HG02981 (cell line): ENCODE measurements around the gene PRDX5.

Experiments used
- ATAC-seq: cut with Tn5 transposase; IDR thresholded peaks from one replicate; pipeline ENCODE4 v1.9.1; 2021; ENCODE audit warnings: mild to moderate bottlenecking, moderate library complexity; ENCODE audit not compliant: unreplicated experiment

PRDX5 gene

DNA sequence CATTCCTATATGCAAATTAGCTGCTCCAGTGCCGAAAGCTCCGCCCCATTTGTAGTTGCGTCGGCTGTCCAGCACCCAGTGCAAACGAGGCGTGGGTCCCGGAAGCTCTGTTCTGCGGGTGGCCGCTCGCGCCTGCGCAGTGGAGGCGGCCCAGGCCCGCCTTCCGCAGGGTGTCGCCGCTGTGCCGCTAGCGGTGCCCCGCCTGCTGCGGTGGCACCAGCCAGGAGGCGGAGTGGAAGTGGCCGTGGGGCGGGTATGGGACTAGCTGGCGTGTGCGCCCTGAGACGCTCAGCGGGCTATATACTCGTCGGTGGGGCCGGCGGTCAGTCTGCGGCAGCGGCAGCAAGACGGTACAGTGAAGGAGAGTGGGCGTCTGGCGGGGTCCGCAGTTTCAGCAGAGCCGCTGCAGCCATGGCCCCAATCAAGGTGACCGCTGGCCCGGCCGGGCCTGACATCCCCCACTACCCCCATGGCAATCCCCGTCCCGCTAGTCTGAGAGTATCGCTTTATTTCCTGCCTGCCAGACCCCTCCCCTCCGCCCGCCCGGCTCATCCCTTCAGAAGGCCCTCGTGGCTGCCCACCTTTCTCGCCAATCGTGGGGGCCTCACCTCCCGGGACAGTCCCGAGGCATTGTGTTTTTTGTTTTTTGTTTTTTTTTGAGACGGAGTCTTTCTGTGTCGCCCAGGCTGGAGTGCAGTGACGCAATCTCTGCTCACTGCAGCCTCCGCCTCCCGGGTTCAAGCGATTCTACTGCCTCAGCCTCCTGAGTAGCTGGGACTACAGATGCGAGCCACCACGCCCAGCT lies at the start of gene PRDX5:
PRDX5 (plus strand) TSS at position 161 of the 805 bp plus-strand sequence; CDS start at position 256, 95 bp downstream.
- peak; percentile 75 for ATAC-seq

DNA sequence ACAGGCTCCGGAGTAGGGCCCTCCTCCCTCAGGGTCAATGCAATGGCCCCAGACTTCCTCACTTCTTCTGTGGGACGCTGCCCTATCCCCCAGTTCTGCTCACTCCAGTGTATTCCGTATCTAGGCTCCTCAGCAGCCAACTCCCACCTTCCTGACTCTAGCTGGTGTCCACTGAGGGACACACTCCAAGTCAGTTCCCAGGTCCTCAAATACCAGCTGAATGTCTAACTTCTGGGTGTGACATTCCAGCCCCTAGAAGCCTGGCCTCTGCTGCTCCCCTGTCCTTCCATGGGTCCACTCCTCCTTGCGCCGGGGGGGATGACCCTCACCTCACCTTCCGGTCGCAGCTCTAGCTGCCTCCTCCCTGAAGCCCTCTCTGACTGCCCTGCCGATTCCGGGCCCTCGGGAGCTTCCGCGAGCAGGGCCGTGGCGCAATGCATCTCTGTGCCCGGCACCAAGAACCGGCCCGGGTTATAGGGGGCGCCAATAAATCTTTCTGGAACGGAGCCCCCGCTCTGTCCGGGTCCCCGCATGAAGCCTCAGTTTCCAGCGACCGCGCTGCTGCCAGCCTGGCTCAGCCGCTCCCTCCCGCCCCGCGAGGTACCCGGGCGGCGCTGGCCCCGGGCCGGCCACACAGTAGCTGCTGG lies 48.9 kb upstream of the PRDX5 start:
- ATAC-seq, result peak; percentile 14

DNA sequence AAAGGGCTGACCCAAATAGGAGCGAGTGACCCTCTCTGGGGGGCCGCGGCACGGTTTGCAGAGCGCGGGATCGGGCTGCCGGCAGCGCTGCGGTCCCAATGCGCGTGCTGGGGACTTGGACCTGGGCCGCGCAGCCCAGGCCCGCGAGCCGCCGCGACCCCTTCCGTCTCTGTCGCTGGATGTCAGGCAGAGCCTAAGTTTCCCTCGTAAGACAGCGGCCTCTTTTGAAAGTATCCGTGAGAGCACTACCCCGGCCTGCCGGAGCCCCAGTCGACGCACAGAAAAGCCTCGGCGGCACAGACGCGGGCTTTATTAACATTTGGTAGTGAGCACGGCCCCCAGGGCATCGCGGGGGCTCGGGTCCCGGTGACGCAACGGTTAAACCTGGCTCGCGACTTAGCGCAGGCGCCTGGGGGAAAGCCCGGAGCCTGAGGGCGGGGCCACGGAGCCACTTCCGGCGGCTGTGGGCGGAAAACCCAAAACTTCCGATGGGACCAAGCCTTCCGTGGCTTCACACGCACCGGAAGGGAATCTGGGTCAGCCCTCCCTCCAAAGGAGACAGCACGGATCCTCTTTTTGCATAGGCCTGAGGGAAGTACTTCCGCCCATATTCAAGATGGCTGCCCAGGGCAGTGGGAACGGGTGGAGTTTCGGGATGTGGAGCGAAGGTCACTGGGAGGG lies 48.2 kb upstream of the PRDX5 start:
- ATAC-seq, result peak; percentile 69

DNA sequence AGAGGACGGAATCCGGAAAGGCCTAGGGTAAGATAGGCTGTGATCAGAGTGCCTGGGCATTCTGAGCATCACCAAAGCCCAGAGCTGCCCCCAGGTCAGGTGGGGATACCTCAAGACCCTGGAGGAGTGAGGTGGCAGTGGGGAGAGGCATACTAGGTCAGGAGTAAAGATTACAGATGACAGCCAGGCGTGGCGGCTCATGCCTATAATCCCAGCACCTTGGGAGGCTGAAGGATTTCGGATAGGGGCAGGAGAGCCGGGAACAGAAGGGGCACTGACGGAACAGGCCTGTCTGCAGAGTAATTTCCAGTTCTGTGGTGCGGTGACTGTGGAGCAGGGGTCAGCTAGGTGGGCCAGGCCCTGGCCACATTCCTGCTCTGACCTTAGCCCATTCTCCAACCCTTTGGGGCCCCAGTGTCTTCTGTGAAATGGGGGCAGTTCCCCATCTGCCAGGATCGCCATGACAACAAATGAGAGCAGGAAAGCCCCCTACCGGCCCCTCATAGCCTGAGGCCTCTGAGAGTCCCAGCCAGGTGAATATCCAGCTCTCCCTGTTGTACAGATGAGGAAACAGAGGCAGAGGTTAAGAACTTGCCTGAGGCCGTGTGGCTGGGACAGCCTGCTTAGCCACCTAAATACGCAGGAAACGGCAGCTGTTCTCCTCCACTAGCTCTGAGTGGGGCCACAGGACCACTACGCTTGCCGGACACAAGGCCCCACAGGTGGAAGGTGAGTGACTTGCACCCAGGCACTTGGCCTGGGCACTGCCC lies 42.7 kb upstream of the PRDX5 start:
- ATAC-seq, result no peak

DNA sequence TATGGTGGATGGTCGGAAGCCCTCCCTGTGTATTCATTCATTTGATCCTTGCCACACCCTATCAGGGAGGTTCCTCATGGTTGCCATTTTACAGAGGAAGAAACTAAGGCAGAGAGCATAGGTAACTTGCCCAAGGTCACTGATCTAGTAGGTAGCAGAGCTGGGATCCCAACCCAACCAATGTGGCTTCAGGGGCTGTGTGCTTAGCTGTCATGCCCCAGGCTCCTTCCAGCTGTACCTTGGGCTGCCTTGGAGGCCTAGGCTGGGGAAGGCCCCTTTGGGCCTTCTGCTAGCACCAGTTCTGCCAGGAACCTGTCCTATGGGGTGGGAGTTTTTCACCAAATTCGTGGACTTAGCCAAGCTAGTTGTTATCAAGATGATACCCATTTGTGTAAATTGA lies 42.1 kb upstream of the PRDX5 start:
- ATAC-seq, result no peak

DNA sequence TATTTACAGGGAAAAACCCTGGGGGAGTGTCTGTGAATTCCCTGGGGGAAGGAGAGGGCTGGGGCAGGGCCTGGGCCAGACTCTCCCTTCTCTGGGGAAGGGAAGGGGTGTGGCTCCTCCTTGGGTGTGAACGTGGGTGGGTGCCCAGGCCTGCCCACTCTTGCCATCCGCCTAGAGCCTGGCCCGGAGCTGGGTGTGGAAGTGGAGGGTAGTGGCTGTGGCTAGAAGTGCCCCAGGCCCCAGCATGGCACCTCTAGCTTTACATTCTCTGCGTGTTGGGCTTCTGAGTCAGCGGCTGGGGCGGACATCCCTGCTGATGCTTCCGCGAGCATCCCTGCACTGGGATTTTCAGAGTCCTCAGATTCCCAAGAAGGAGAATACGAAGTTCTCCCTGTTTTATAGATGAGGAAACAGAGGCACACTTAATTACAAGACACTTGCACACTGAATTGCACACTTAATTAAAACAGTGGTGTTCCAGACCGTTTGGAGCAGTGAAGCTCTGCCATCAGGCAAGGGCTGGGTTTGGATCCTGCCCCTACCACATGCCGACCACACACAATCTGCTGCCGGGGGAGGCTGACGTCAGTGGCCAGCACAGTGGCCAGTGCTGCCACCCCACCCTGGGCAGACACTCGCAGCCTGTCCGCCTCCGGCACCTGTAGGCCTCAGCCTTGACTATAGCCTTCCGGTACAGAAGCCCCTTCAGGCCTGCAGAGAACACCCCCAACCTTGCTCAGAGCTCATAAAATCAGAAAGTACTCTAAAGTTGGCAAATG lies 41.1 kb upstream of the PRDX5 start:
- no peak for ATAC-seq

DNA sequence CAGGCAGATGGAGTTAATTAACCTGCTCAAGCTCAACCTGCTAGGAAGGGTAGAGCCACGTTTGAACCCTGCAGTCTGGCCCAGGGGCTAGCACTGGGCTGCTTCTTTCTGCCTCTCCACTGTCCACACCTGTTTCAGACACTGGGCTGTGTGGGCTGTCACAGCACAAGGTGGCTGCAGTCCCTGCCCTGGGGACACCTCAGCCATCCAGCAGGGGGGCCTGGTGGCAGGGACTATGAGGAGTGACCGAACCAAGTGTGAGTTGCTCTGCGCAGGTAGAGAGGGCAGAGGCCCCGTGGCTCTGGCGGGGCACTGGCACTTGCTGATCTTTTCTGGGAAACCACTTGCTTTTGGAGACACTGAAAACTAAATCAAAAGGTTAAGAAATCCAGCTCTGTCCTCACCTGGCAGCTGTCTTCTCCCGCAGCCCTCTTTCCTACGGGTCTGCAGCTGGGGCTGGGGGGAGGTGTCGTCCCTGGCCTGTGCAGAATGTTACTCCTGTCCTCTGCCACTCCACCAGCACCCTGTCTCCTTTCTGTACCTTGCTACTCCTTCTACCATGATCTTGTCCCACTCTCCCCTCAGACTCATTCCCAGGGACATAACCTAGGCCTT lies 39.2 kb upstream of the PRDX5 start:
- no peak for ATAC-seq

DNA sequence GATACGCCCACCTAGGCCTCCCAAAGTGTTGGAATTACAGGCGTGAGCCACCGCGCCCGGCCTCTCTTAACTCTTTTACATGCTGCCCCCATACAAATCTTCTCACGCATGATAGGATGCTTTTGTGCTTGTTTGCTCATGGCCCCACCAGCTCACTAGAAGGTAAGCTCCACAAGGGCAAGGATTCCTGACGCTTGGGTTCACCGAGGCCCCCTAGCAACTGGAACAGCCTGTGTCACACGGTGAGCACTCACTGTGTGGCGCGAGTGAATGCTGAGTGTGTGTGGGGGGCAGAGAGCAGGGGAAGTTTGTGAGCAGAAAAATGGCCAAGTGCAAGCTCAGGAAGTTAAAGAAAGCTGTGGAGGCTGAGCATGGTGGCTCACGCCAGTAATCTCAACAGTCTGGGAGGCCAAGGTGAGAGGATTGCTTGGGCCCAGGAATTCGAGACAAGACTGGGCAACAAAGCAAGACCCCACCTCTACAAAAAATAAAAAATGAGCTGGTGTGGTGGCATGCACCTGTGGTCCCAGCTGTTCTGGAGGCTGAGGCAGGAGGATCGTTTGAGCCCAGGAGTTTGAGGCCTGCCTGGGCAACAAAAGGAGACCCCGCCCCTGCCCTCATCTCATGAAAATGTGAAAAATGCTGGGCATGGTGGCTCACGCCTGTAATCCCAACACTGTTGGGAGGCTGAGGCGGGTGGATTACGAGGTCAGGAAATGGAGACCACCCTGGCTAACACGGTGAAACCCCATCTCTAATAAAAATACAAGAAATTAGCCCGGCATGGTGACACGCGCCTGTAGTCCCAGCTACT lies 35.8 kb upstream of the PRDX5 start:
- no peak for ATAC-seq

DNA sequence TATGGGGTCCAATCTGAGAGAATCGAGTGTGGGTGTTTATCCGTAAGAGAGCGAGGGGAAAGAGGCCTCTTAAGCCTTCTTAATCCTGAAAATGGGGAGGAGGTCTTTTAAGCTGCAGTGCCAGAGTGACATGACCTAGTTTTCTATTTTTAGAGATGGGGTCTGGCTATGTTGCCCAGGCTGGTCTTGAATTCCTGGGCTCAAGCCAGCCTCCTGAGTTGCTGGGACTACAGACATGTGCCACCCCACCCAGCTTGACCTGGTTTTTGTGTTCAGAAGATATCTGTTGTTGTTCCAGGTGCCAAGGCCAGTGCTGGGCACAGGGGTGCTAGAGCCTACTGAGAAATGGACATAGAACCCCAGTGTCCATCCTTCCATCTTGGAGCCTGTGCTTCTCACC lies 34.8 kb upstream of the PRDX5 start:
- no peak for ATAC-seq

DNA sequence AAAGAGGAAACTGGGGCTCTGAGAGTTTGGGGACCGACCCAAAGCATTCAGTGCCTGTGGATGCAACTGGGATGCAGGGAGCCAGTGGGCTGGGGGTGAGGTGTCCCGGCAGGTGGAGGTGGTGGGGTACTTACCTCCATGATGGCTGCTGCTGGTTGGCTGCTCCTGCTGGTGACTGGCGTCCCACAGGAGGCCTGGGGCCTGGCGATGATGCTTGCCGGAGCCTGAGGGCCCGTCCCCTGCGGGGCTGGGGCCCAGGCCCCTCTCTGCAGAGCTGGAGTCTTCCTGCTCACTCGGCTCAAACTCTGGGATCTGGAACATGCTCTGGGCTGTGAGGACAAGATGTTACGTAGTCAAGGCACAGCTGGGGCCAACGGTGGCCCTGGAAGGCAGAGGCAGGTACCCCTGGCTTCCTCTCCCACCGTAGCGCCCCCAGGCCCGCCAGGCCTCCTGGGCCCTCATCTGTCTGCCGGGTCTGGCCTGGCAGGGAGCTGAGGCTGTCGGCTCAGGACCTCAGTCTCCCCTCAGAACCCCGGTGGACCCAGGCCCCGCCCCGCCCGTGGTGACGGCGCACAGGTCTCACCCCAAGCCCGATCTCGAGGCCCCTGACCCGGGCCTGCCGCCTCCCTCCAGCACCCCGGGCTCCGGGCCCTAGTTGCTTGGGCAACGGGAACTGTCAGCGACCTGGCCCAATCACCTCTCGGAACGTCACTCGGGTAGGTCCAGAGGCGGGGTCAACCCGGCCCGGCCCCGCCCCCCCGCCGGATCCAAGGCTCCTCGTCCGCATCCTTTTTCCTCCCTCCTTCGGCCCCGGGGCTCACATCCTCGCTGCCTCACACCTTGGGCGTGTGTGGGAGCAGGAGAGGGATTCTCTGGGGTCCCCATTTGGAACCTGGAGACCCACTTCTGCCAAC lies 33.6 kb upstream of the PRDX5 start, which contains the start of gene BAD:
BAD (minus strand) TSS at position 618 of the 914 bp plus-strand sequence; CDS start at position 321, 297 bp downstream.
- ATAC-seq, result peak; percentile 62

DNA sequence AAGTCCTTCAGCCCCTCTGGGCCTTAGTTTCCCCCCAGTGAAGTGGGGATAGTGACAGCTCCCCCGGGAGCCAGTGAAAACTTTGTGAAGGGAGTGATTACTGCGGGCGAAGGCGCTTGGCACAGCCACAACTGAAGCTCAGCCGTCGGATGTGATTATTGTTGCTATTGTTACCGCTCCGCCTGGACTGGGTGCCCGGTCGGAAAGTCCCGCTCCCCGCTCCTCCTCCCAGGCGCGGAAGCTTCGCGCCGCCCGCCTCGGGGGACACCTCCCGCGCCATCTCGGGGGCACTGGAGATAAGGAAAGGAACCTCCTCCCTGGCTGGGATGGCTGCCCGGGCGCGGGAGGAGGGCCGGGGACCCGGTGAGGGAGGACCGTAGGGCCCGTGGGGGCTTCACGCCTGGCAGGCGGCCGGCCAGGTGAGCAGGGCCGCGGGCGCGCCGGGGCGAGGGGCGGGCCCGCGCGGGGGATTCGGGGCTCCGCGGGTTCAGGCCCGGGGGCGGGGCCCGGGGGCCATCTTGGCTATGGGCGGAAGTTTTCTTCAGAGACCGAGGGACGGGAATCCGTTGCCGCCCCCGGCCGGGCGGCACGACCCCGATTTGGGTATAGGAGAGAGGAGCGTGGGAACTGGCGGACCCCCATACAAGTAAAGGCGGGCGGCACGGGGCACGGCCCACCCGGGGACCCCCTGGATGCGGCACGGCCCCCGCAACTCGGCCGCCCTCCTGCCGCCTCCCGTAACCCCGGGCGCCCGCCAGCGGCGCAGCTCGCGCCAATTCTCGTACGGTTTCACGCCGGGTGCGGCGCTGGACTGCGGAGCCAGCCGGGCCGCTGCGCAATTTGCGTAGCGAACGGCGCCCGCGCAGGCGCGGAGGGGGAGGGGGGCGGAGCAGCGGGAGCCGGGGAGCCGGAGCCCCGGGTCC lies 32.7 kb upstream of the PRDX5 start, which contains the start of gene GPR137:
GPR137 (plus strand) TSS at position 887 of the 923 bp plus-strand sequence. CDS start 677 bp downstream, outside the sequence.
- ATAC-seq, result peak; percentile 51

DNA sequence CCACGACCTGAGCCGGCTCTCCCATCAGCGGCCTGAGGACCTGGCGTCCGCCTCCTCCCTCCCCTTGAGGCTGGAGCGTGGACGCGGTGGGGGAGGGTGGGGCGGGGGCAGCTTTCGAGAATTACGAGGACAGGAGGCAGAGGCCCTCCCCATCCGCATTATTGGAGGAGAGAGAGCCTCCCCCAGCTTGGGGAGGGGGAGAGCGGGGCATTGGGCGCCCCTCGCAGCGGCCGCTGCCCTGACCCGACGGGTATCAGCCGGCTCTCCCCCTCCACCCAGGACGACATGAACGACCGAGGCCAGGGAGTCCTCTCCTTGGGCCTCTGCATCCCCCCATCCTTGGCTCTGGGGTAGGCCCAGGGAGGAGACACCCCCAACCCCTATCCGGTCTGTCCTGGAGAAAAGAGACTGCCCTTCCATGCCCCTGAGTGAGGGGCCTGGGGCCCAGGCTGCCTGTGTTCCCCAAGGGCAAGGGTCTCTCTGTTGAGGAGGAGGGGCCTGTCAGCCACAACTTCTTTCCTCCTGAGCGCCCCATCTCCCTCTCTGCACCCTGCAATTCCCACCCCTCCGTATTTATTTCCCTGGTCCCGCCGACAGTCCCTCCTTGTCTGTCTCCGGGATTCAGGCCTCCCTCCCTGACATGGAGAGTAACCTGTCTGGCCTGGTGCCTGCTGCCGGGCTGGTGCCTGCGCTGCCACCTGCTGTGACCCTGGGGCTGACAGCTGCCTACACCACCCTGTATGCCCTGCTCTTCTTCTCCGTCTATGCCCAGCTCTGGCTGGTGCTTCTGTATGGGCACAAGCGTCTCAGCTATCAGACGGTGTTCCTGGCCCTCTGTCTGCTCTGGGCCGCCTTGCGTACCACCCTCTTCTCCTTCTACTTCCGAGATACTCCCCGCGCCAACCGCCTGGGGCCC lies 31.8 kb upstream of the PRDX5 start:
- ATAC-seq, result peak; percentile 0

DNA sequence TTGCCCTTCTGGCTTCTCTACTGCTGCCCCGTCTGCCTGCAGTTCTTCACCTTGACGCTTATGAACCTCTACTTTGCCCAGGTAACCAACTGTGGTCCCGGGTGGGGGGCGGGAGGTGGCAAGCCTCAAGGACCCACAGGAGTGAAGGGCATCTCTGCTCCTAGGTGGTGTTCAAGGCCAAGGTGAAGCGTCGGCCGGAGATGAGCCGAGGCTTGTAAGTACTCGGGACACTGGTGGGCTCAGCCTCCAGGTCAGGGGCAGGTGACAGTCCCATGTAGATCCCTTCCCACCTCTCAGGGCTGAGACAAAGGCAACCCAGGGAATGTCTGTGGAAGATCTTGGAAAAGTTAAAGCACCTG lies 31.1 kb upstream of the PRDX5 start:
- ATAC-seq, result no peak

DNA sequence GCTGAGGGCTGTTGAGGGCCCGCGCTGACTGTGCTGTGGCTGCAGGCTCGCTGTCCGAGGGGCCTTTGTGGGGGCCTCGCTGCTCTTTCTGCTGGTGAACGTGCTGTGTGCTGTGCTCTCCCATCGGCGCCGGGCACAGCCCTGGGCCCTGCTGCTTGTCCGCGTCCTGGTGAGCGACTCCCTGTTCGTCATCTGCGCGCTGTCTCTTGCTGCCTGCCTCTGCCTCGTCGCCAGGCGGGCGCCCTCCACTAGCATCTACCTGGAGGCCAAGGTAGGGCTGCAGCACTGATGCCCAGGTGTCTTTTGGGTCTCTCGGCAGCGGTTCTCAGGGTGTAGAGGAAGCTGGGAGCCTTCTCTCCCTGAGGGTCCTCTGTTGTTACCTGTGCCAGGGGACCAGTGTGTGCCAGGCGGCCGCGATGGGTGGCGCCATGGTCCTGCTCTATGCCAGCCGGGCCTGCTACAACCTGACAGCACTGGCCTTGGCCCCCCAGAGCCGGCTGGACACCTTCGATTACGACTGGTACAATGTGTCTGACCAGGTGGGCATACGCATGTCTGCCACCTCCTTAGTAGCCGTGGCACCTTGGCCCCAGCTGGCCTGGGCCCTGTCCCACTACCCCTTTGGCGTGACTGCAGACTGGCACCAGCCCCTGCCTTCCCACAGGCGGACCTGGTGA lies 30.1 kb upstream of the PRDX5 start:
- no peak for ATAC-seq

DNA sequence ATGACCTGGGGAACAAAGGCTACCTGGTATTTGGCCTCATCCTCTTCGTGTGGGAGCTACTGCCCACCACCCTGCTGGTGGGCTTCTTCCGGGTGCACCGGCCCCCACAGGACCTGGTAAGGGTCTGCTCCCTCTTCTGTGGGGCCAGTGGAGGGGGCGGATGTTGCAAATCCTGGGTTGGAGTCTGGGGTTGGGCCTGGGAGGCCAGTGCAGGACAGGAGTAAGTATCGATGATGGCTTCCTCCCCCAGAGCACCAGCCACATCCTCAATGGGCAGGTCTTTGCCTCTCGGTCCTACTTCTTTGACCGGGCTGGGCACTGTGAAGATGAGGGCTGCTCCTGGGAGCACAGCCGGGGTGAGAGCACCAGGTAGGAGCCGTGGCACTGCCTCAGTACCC lies 29.6 kb upstream of the PRDX5 start:
- ATAC-seq, result no peak
